Fibroblast of pulmonary artery (primary cell): Measurements from ENCODE around the gene GDF9.
"Not testable (repeated sequence)": the region's sequence is repeated elsewhere in the genome, so short reads cannot be mapped to it uniquely, and the experiment has no call there.

ENCODE experiments used
- DNase-seq: peaks from one replicate; pipeline ENCODE4 v3.0.0-alpha.2; 2010; ENCODE audit warnings: low read depth
- H3K4me3 ChIP-seq: replicated peaks from 2 replicates; pipeline ENCODE4 v1.5.1; 2011; ENCODE audit warnings: low read depth, mild to moderate bottlenecking, control low read depth, low read length, moderate library complexity
- CTCF ChIP-seq: IDR thresholded peaks from 2 replicates; pipeline ENCODE4 v1.5.1; 2011; ENCODE audit warnings: mild to moderate bottlenecking, control low read depth, low read length, inconsistent platforms; ENCODE audit errors: missing control alignments

GDF9 gene

GRCh38 chr5:132865668-132866341 lies 464 bp downstream of the GDF9 start:
- TF ChIP-seq CTCF = no peak

GRCh38 chr5:132860742-132861141 lies 5.5 kb downstream of the GDF9 start:
- no peak overlapping the region for H3K4me3 ChIP-seq
- DNase-seq = no peak
- TF ChIP-seq CTCF = no peak

More at GRCh38 chr5:132865668-132866341, 464 bp downstream of the GDF9 start:
- H3K4me3 ChIP-seq = peak overlapping the region; percentile 88
- no peak for DNase-seq

GRCh38 chr5:132859889-132860437 lies 6.3 kb downstream of the GDF9 start:
- DNase-seq = no peak
- no peak for TF ChIP-seq CTCF

GRCh38 chr5:132856011-132856410 lies 10.3 kb downstream of the GDF9 start:
- DNase-seq = no peak
- H3K4me3 ChIP-seq = no peak overlapping the region
- TF ChIP-seq CTCF = no peak

More at GRCh38 chr5:132859889-132860437, 6.3 kb downstream of the GDF9 start:
- H3K4me3 ChIP-seq = no peak overlapping the region

- not testable (repeated sequence) for DNase-seq, H3K4me3 ChIP-seq
Observed at GRCh38 chr5:132854992-132855391, 11.3 kb downstream of the GDF9 start.

GRCh38 chr5:132854301-132854700 lies 12.0 kb downstream of the GDF9 start:
- DNase-seq = peak; percentile 49
- no peak for TF ChIP-seq CTCF
- no peak overlapping the region for H3K4me3 ChIP-seq

GRCh38 chr5:132853790-132854189 lies 12.5 kb downstream of the GDF9 start:
- no peak for DNase-seq
- TF ChIP-seq CTCF = no peak
- no peak overlapping the region for H3K4me3 ChIP-seq
